Adrenal gland (tissue), 12 donors: ENCODE measurements around the gene SLC24A3. TPM values are rescaled to one million over a fixed set of nuclear protein-coding genes. Genes with fewer than 3 reads are reported as not detected.

Experiments used
- DNase-seq, 7 donors: peaks; one replicate each; pipeline ENCODE4 v3.0.0-alpha.2; 2019 to 2020
- H3K27ac ChIP-seq, 5 donors: fragments of 200-600 bp; sonication (generic) in 4 of 5; 1 replicate in 3 of 5; 2 replicates in 2 of 5; pipeline versions ENCODE4 v1.5.1 to v1.8.0; 2016 to 2020; ENCODE audit warnings: mild to moderate bottlenecking in 1 of 5
- H3K27me3 ChIP-seq: fragments of 200-600 bp; 2 replicates; pipeline ENCODE4 v1.8.0; 2021
- H3K36me3 ChIP-seq, 2 donors: fragments of 200-600 bp; replicated peaks in 1 of 2; 1 replicate in 1 of 2; 2 replicates in 1 of 2; pipeline versions ENCODE4 v1.5.1 to v1.8.0; 2018 to 2022
- H3K4me1 ChIP-seq, 2 donors: fragments of 200-600 bp; replicated peaks in 1 of 2; 1 replicate in 1 of 2; 2 replicates in 1 of 2; pipeline versions ENCODE4 v1.5.1 to v1.8.0; 2018 to 2021
- H3K4me3 ChIP-seq, 4 donors: fragments of 200-600 bp; sonication (generic) in 3 of 4; one replicate each; pipeline ENCODE4 v1.5.1; 2016 to 2018
- H3K9me3 ChIP-seq, 3 donors: fragments of 200-600 bp; sonication (generic) in 1 of 3; replicated peaks in 1 of 3; 1 replicate in 2 of 3; 2 replicates in 1 of 3; pipeline versions ENCODE4 v1.5.1 to v1.8.0; 2016 to 2021
- CTCF ChIP-seq, 6 experiments: fragments of 450-650 bp in 4 of 6; fragments of 200-600 bp in 2 of 6; sonication (generic) in 1 of 6; IDR thresholded peaks; 1 replicate in 5 of 6; 2 replicates in 1 of 6; pipeline versions ENCODE4 v1.5.1 to v1.8.0; 2016 to 2021; ENCODE audit warnings: antibody characterized with exemption in 6 of 6, mild to moderate bottlenecking in 2 of 6, moderate library complexity in 1 of 6
- POLR2A ChIP-seq, 2 donors: fragments of 450-650 bp; IDR thresholded peaks; one replicate each; pipeline ENCODE4 v1.6.1; 2017; ENCODE audit warnings: antibody characterized with exemption in 2 of 2, mild to moderate bottlenecking in 2 of 2, moderate library complexity in 1 of 2
- WGBS, 4 donors: extraction: QIAGEN DNeasy Blood & Tissue Kit in 2 of 4; methylation state at CpG; one replicate each; pipeline versions ENCODE4 v1.1.5 to v1.1.7; 2013 to 2017; 5-methylcytosine and 5-hydroxymethylcytosine counted together
- intact Hi-C, 2 donors: fragments of 100-400 bp; cut with DNase I; formaldehyde crosslinking; loops; one replicate each; pipeline versions ENCODE4 v1.14.1 to v1.15.0; 2022 to 2023
- polyA plus RNA-seq, 3 donors: library from polyadenylated mRNA; stranded (reverse); fragments of 200-250 nt in 2 of 3; fragments of 350-450 nt in 1 of 3; fragmentation: Illumina TruSeq in 1 of 3; extraction: RNeasy Lipid Tissue Mini Kit (QIAGEN cat#74804) in 1 of 3; gene quantifications; one replicate each; pipeline ENCODE4 v1.2.3, GENCODE V29; 2013 to 2014
- total RNA-seq, 9 donors: library from RNA; depleted of rRNA in 4 of 9; stranded (reverse); fragments of >200 nt in 4 of 9; fragments of 120-200 nt in 1 of 9; fragmentation: NEBNext Ultra II Directional in 1 of 9; extraction: Animal tissue kit (Norgen Biotek cat#: 25700) in 1 of 9; gene quantifications; one replicate each; pipeline versions ENCODE4 v1.1.0 to v1.2.4, GENCODE V29; 2013 to 2023
- donor health status: healthy with polysubstance abuse.
- donor health status: Bipolar disorder and iron deficiency.
- donor health status: DM: yes; HTN: yes; CAD: no.
- donor health status: DM: no; HTN: no; CAD: no.
- donor health status: DM: no; HTN: no; CAD: no.
- donor health status: DM: yes; HTN: yes; CAD: no.

Gene SLC24A3
- total and polyA plus RNA-seq, 12 donors: 0.89 to 44.4 (median 2.7) TPM

GRCh38 chr20:19272976-19273654 is 60.7 kb downstream of the SLC24A3 start:
- WGBS, 4 donors: 77 to 95% (median 88%) methylated on average over 6 of the region's 6 CpGs
- no peaks in the 10 kb centered on the region for H3K9me3 ChIP-seq
- peaks cover 19% of the 10 kb centered on the region in 2 donors for H3K4me1 ChIP-seq
- TF ChIP-seq CTCF (IDR thresholded peaks at IDR 0.05) (no peak), POLR2A (IDR thresholded peaks at IDR 0.05) (no peak)
- H3K36me3 ChIP-seq: no peaks in the 10 kb centered on the region
- no peak overlapping the region for H3K4me3 ChIP-seq
- DNase-seq: no peak
- intact Hi-C loops: no loop called here
- no peaks in the 10 kb centered on the region for H3K27me3 ChIP-seq
- no peak overlapping the region for H3K27ac ChIP-seq

- Histone ChIP-seq H3K4me1 (peaks cover 19% of the 10 kb centered on the region in 2 donors), H3K27ac (no peak overlapping the region), H3K9me3 (no peaks in the 10 kb centered on the region), H3K27me3 (no peaks in the 10 kb centered on the region), H3K36me3 (no peaks in the 10 kb centered on the region), H3K4me3 (no peak overlapping the region)
- intact Hi-C loops: no loop called here
- TF ChIP-seq CTCF (IDR thresholded peaks at IDR 0.05) (no peak), POLR2A (IDR thresholded peaks at IDR 0.05) (no peak)
- no peak for DNase-seq
- WGBS, 4 donors: 91 to 95% (median 92%) methylated on average over 5 of the region's 5 CpGs
These were observed 61.6 kb downstream of the SLC24A3 start for GRCh38 chr20:19274001-19274400.

- Histone ChIP-seq H3K4me3 (no peak overlapping the region), H3K27me3 (no peaks in the 10 kb centered on the region), H3K36me3 (no peaks in the 10 kb centered on the region), H3K27ac (peak overlapping the region in 4 of 5 donors; percentile 66 to 87 (median 78)), H3K9me3 (no peaks in the 10 kb centered on the region), H3K4me1 (peaks cover 19% of the 10 kb centered on the region in 2 donors)
- peak; percentile 25 to 78 (median 56) for DNase-seq
- WGBS, 4 donors: 42 to 73% (median 63%) methylated on average over 5 to 8 of the region's 8 CpGs
- intact Hi-C loops: no loop called here
- no peak for TF ChIP-seq CTCF (IDR thresholded peaks at IDR 0.05)
- no peak for TF ChIP-seq POLR2A (IDR thresholded peaks at IDR 0.05)
These were observed 62.1 kb downstream of the SLC24A3 start for GRCh38 chr20:19274412-19275015.

GRCh38 chr20:19275038-19275629 is 62.7 kb downstream of the SLC24A3 start:
- intact Hi-C loops: no loop called here
- Histone ChIP-seq H3K27ac (peak overlapping the region in 4 of 5 donors; percentile 66 to 87 (median 78)), H3K36me3 (no peaks in the 10 kb centered on the region), H3K4me1 (peaks cover 19% of the 10 kb centered on the region in 2 donors), H3K9me3 (no peaks in the 10 kb centered on the region), H3K4me3 (no peak overlapping the region), H3K27me3 (no peaks in the 10 kb centered on the region)
- TF ChIP-seq CTCF (IDR thresholded peaks at IDR 0.05) (no peak), POLR2A (IDR thresholded peaks at IDR 0.05) (no peak)
- 14 to 31% (median 25%) methylated on average over 3 of the region's 3 CpGs for WGBS, 4 donors
- no peak for DNase-seq
